C4-2B (cell line): ENCODE results near the gene RNF223.

Experiments
- CTCF ChIP-seq: fragments of 450-650 bp; conservative IDR thresholded peaks from 2 replicates; pipeline ENCODE4 v1.5.1; 2017; ENCODE audit warnings: mild to moderate bottlenecking
- ZFX ChIP-seq: fragments of 450-650 bp; IDR thresholded peaks from 2 replicates; pipeline ENCODE4 v1.6.1; 2017

- TF ChIP-seq CTCF (no peak), ZFX (no peak)
These were observed 26.2 kb upstream of the RNF223 start for GRCh38 chr1:1100296-1100695.
